Transverse colon (tissue), 4 donors: ENCODE data around the gene GRAP. TPM values are rescaled to one million over a fixed set of nuclear protein-coding genes. Genes with fewer than 3 reads are reported as not detected.

ENCODE experiments used
- DNase-seq: peaks from one replicate; pipeline ENCODE4 v3.0.0-alpha.2; 2019
- H3K27ac ChIP-seq, 4 donors: fragments of 200-600 bp; sonication (generic); 2 replicates each; pipeline ENCODE4 v1.5.1; 2016 to 2018; ENCODE audit warnings: inconsistent platforms in 4 of 4
- H3K27me3 ChIP-seq: fragments of 200-600 bp; sonication (generic); 2 replicates; pipeline ENCODE4 v1.5.1; 2017; ENCODE audit warnings: inconsistent platforms
- H3K36me3 ChIP-seq, 4 donors: fragments of 200-600 bp; sonication (generic); 2 replicates each; pipeline ENCODE4 v1.5.1; 2017 to 2019; ENCODE audit warnings: inconsistent platforms in 4 of 4
- H3K4me1 ChIP-seq, 4 donors: fragments of 200-600 bp; sonication (generic); 2 replicates each; pipeline ENCODE4 v1.5.1; 2017 to 2020; ENCODE audit warnings: inconsistent platforms in 4 of 4
- H3K4me3 ChIP-seq, 4 donors: fragments of 200-600 bp; sonication (generic); 1 replicate in 1 of 4; 2 replicates in 3 of 4; pipeline versions ENCODE4 v1.5.1 to v1.6.1; 2017 to 2019; ENCODE audit warnings: inconsistent platforms in 4 of 4
- H3K9me3 ChIP-seq, 2 donors: fragments of 200-600 bp; sonication (generic); 2 replicates each; pipeline ENCODE4 v1.5.1; 2017 to 2019; ENCODE audit warnings: inconsistent platforms in 2 of 2
- EP300 ChIP-seq: sonication (generic); formaldehyde crosslinking; IDR thresholded peaks from one replicate; pipeline ENCODE4 v1.6.1; 2017; ENCODE audit warnings: antibody characterized with exemption, low read depth
- POLR2A ChIP-seq: fragments of 450-650 bp; IDR thresholded peaks from one replicate; pipeline ENCODE4 v1.6.1; 2016; ENCODE audit warnings: antibody characterized with exemption, mild to moderate bottlenecking, moderate library complexity
- POLR2AphosphoS5 ChIP-seq, 3 donors: sonication (generic); formaldehyde crosslinking; IDR thresholded peaks; one replicate each; pipeline ENCODE4 v1.6.1; 2016; ENCODE audit warnings: antibody characterized with exemption in 3 of 3
- WGBS, 2 donors: methylation state at CpG; one replicate each; pipeline ENCODE4 v1.1.5; 2018; ENCODE audit warnings: low coverage in 1 of 2; 5-methylcytosine and 5-hydroxymethylcytosine counted together
- in situ Hi-C, 4 donors: fragments of 200-750 bp; cut with MboI; loops; one replicate each; pipeline versions ENCODE4 v1.15.0 to v1.15.1; 2017; ENCODE audit warnings: low sequenced_read_pairs in 3 of 4, low pct_ligation_motif_present in 1 of 4, low pct_unique_long_range_greater_than_20kb in 1 of 4
- intact Hi-C: fragments of 100-400 bp; cut with DNase I; formaldehyde crosslinking; loops from one replicate; pipeline ENCODE4 v1.15.1; 2023; ENCODE audit warnings: low total_unique reads
- total RNA-seq, 4 donors: library from RNA; depleted of rRNA; stranded (reverse); fragments of >200 nt; gene quantifications; one replicate each; pipeline ENCODE4 v1.1.0, GENCODE V29; 2016
- TF ChIP-seq, protein P1 (sequence below), 5 experiments: fragments of 200-600 bp in 3 of 5; fragments of 450-650 bp in 2 of 5; sonication (generic) in 3 of 5; IDR thresholded peaks; 1 replicate in 2 of 5; 2 replicates in 3 of 5; pipeline ENCODE4 v1.5.1; 2016 to 2017; ENCODE audit warnings: antibody characterized with exemption in 5 of 5, inconsistent platforms in 3 of 5, mild to moderate bottlenecking in 2 of 5, moderate library complexity in 1 of 5

The GRAP gene
- total RNA-seq, 4 donors from 2014 or later = 1.6 to 20.2 (median 5.5) TPM

DNA sequence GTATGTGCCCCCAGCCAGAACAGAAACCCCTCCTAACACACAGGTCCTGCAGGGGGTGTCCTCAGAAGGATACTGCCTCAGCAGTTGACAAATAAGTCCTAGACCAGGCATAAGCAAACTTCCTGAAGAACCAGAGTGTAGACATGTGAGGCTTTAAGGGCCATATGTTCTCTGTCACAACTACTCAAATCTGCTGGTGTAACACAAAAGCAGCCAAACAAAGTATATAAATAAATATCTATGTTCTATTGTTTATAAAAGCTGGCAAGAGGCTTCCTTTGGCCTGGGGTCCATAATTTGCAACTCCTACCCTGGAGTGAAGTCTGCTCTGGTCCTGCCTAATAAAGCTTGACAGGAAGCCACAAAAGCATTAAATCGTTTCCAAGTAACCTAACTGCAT is 52.1 kb downstream of the GRAP start:
- Histone ChIP-seq H3K9me3 (peaks cover 0 to 7% of the 10 kb centered on the region in 2 donors), H3K4me3 (no peak overlapping the region), H3K27me3 (no peaks in the 10 kb centered on the region), H3K27ac (peak overlapping the region in 2 of 4 donors; percentile 29 to 42), H3K36me3 (no peaks in the 10 kb centered on the region), H3K4me1 (peaks cover 0 to 35% (median 16%) of the 10 kb centered on the region in 4 donors)
- no peak for DNase-seq
- intact Hi-C loops (no loop called here), in situ Hi-C loops (no loop called here)
- 32 to 50% methylated on average over 1 of the region's 1 CpG for WGBS, 2 donors
- TF ChIP-seq POLR2AphosphoS5 (IDR thresholded peaks at IDR 0.05) = no peak
- TF ChIP-seq, protein P1, sequence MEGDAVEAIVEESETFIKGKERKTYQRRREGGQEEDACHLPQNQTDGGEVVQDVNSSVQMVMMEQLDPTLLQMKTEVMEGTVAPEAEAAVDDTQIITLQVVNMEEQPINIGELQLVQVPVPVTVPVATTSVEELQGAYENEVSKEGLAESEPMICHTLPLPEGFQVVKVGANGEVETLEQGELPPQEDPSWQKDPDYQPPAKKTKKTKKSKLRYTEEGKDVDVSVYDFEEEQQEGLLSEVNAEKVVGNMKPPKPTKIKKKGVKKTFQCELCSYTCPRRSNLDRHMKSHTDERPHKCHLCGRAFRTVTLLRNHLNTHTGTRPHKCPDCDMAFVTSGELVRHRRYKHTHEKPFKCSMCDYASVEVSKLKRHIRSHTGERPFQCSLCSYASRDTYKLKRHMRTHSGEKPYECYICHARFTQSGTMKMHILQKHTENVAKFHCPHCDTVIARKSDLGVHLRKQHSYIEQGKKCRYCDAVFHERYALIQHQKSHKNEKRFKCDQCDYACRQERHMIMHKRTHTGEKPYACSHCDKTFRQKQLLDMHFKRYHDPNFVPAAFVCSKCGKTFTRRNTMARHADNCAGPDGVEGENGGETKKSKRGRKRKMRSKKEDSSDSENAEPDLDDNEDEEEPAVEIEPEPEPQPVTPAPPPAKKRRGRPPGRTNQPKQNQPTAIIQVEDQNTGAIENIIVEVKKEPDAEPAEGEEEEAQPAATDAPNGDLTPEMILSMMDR (IDR thresholded peaks at IDR 0.05) = no peak
- TF ChIP-seq POLR2A = no peak
- TF ChIP-seq EP300 = no peak

DNA sequence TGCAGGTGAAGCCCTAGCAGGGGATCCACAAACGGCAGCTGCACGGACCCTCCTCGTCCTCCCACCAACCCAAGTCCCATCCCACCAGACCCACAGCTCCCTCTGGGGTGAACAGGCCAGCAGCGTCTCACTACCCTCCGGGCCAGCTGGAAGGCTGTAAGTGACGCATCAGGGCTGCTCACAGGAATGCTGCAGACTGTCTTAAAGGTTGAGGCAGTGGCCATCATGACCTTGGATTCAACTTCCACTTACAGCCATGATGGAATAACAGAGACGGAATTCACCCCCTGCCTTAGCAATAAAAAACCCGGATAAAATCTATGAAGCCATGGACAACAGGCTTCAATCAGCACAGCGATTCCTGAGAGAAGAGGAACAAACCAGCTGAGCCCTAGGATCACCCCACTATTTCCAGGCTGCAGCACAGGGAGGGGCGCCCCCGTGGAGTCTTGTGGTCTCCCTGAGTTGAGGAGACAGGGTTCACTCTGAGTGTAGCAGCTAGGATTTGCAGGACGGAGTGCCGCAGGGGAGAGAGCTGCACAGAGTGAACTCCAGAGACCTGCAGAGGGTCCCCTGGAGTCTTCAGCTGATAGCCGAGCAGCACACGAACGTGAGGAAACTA is 52.7 kb downstream of the GRAP start:
- H3K27me3 ChIP-seq = no peaks in the 10 kb centered on the region
- H3K36me3 ChIP-seq = no peaks in the 10 kb centered on the region
- H3K9me3 ChIP-seq = peaks cover 0 to 7% of the 10 kb centered on the region in 2 donors
- no peak overlapping the region for H3K4me3 ChIP-seq
- intact Hi-C loops = no loop called here
- H3K27ac ChIP-seq = peak overlapping the region in 3 of 4 donors; percentile 27 to 42 (median 29)
- in situ Hi-C loops = no loop called here
- H3K4me1 ChIP-seq = peaks cover under 1 to 39% (median 18%) of the 10 kb centered on the region in 4 donors
- TF ChIP-seq POLR2A (no peak), EP300 (no peak), POLR2AphosphoS5 (IDR thresholded peaks at IDR 0.05) (no peak)
- TF ChIP-seq, protein P1 (IDR thresholded peaks at IDR 0.05) = no peak
- WGBS, 2 donors = 43 to 72% methylated on average over 3 to 16 of the region's 16 CpGs
- no peak for DNase-seq

DNA sequence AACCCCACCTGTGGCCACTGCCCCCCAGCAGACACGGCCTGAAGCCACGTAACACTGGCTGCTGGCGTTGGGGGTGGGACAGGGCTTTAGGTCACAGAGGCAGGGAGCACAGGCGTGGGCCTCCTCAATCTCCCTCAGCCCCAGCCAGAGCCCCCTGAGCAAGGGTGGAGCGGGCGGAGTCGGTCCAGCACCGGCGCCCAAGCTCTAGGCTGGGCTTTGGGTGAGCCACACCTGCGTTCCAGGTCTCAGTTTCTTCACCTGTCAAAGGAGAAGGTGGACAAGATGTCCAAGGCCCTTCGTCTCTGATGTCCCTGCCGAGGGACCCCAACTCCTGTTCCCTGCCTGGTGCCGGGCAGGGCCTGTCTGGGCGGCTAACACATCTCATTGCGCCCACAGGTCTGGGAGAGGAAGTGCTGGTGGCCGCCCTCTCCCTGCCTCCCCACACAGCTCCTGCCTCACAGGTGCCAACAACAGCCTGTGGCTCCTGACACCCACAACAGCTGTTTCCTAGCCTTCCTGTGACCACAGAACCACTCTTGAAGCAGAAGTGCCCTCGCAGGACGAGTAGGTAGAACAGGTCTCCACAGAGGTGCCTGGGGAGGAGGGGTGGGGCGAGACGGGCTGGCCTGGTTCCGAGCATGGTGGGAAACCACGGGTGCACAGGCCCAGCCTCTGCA is 54.2 kb downstream of the GRAP start:
- Histone ChIP-seq H3K4me1 (peaks cover 9 to 40% (median 26%) of the 10 kb centered on the region in 4 donors), H3K27ac (peak overlapping the region in 1 of 4 donors; percentile 42), H3K27me3 (no peaks in the 10 kb centered on the region), H3K9me3 (peaks cover 0 to 7% of the 10 kb centered on the region in 2 donors), H3K4me3 (no peak overlapping the region), H3K36me3 (no peaks in the 10 kb centered on the region)
- DNase-seq = peak; percentile 68
- in situ Hi-C loops (no loop called here), intact Hi-C loops (no loop called here)
- 67% methylated on average over 19 of the region's 22 CpGs; no CpG with 5 or more reads in 1 of the 2 donors for WGBS, 2 donors
- TF ChIP-seq POLR2AphosphoS5 (IDR thresholded peaks at IDR 0.05) (peak in 1 of 3 donors; percentile 59), EP300 (no peak)
- TF ChIP-seq, protein P1 (IDR thresholded peaks at IDR 0.05) = no peak

DNA sequence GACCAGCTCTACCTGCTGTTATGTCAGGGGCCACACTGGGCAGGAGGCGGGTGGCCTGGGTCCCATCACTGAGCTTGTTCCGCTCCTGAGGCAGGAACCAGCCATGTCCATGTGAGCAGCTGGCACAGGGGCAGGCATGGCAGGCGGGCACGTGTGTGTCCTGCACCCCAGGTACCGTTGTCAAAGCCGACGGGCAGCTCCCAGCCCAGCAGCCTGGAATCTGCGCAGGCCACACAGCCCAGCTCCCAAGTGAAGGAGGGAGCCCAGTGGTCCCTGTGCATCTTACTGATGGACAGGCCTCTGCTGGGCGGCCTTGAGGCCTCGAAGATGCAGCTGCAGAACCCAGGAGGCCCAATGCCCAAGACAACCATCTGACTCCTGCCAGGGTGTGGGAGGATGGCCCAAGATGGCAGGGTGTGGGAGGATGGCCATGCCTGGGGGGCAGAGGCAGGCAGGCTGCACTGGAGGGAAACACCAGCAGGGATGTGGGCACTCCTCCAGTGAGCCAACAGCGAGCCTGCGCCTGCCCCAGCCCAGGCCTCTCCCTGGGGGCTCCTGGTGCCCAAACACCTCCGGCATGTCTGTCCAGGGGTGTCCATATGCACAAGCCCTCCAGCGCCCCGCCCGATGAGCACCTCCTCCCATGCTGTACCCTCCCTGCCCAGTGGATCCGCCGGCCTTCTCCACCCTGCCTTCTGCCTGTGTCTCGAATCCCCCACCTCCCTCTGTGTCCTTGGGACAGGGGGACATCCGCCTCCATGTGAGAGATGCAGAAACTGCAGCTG is 55.0 kb downstream of the GRAP start:
- Histone ChIP-seq H3K4me3 (no peak overlapping the region), H3K27ac (no peak overlapping the region), H3K27me3 (no peaks in the 10 kb centered on the region), H3K9me3 (peaks cover 0 to 7% of the 10 kb centered on the region in 2 donors), H3K36me3 (no peaks in the 10 kb centered on the region), H3K4me1 (peaks cover 9 to 34% (median 26%) of the 10 kb centered on the region in 4 donors)
- in situ Hi-C loops = no loop called here
- TF ChIP-seq EP300 (no peak), POLR2A (no peak), POLR2AphosphoS5 (IDR thresholded peaks at IDR 0.05) (no peak)
- TF ChIP-seq, protein P1 (IDR thresholded peaks at IDR 0.05) = no peak
- intact Hi-C loops = no loop called here
- WGBS, 2 donors = 91% methylated on average over 12 of the region's 20 CpGs; no CpG with 5 or more reads in 1 of the 2 donors
- no peak for DNase-seq
